HepG2 (cell line): ENCODE data around the gene FJX1. TPM values are rescaled to one million over a fixed set of nuclear protein-coding genes. Genes with fewer than 3 reads are reported as not detected.

Source experiments
- BRF2 ChIP-seq: sonication (generic); formaldehyde crosslinking; IDR thresholded peaks from 2 replicates; pipeline ENCODE4 v1.8.1; 2022; ENCODE audit warnings: mild to moderate bottlenecking, missing genetic modification reagents
- CCAR2 ChIP-seq: fragments of 200-400 bp; formaldehyde crosslinking; optimal IDR thresholded peaks from 2 replicates; pipeline ENCODE3; 2018; ENCODE audit warnings: low read depth, mild to moderate bottlenecking, low read length, moderate library complexity
- FLYWCH1 ChIP-seq: sonication (generic); formaldehyde crosslinking; IDR thresholded peaks from 2 replicates; pipeline ENCODE4 v1.8.1; 2023; ENCODE audit warnings: mild to moderate bottlenecking, missing genetic modification reagents
- PCBP2 ChIP-seq: fragments of 200-400 bp; formaldehyde crosslinking; optimal IDR thresholded peaks from 2 replicates; pipeline ENCODE3; 2018; ENCODE audit warnings: low read length, low read depth; ENCODE audit not compliant: poor library complexity, severe bottlenecking
- PHF20 ChIP-seq: sonication (generic); formaldehyde crosslinking; IDR thresholded peaks from 2 replicates; pipeline ENCODE4 v1.5.0; 2020; ENCODE audit warnings: mild to moderate bottlenecking, missing genetic modification reagents
- PRDM10 ChIP-seq: sonication (generic); formaldehyde crosslinking; IDR thresholded peaks from 2 replicates; pipeline ENCODE4 v1.4.0; 2020; ENCODE audit warnings: low read depth, missing genetic modification reagents
- U2AF2 ChIP-seq: fragments of 200-400 bp; formaldehyde crosslinking; IDR thresholded peaks from 2 replicates; pipeline ENCODE4 v1.6.1; 2017; ENCODE audit warnings: low read depth, mild to moderate bottlenecking, low read length
- ZBTB42 ChIP-seq: sonication (generic); formaldehyde crosslinking; IDR thresholded peaks from 2 replicates; pipeline ENCODE4 v1.5.0; 2020; ENCODE audit warnings: mild to moderate bottlenecking, missing genetic modification reagents
- ZC3H13 ChIP-seq: sonication (generic); formaldehyde crosslinking; IDR thresholded peaks from 2 replicates; pipeline ENCODE4 v1.8.1; 2023; ENCODE audit warnings: mild to moderate bottlenecking, missing genetic modification reagents, moderate library complexity
- ZNF224 ChIP-seq: sonication (generic); formaldehyde crosslinking; IDR thresholded peaks from 2 replicates; pipeline ENCODE4 v1.5.0; 2020; ENCODE audit warnings: mild to moderate bottlenecking, missing genetic modification reagents
- ZNF460 ChIP-seq: sonication (generic); formaldehyde crosslinking; IDR thresholded peaks from 2 replicates; pipeline ENCODE4 v1.5.1; 2020; ENCODE audit warnings: missing genetic modification reagents, mild to moderate bottlenecking, borderline replicate concordance
- polyA plus RNA-seq, 8 experiments: library from polyadenylated mRNA; depleted of rRNA in 3 of 8; stranded (reverse) in 7 of 8; unstranded in 1 of 8; fragments of >200 nt; fragmentation: Illumina TruSeq in 4 of 8; extraction: Trizol in 4 of 8; gene quantifications; 2 replicates each; pipeline versions ENCODE4 v1.2.1 to v1.2.3, GENCODE V29; 2011 to 2016; ENCODE audit warnings: low read depth in 4 of 8, missing spikeins in 1 of 8, mixed read lengths in 1 of 8; ENCODE audit not compliant: insufficient read depth in 1 of 8
- total RNA-seq, 5 experiments: library from RNA; depleted of rRNA; stranded (reverse); fragments of >200 nt; fragmentation: Illumina TruSeq; extraction: Trizol; gene quantifications; 2 replicates each; pipeline ENCODE4 v1.2.3, GENCODE V29; 2016; ENCODE audit warnings: low read depth in 1 of 5
- TF ChIP-seq, protein P1 (sequence below): sonication (generic); formaldehyde crosslinking; IDR thresholded peaks from 2 replicates; pipeline ENCODE4 v1.4.0; 2020; ENCODE audit warnings: mild to moderate bottlenecking, low read depth, missing genetic modification reagents
- TF ChIP-seq, protein P2 (sequence below): sonication (generic); formaldehyde crosslinking; IDR thresholded peaks from 2 replicates; pipeline ENCODE4 v1.8.0; 2022; ENCODE audit warnings: missing genetic modification reagents, mild to moderate bottlenecking, moderate library complexity, borderline replicate concordance
- TF ChIP-seq, protein P3 (sequence below): sonication (generic); formaldehyde crosslinking; IDR thresholded peaks from 2 replicates; pipeline ENCODE4 v1.4.0; 2020; ENCODE audit warnings: missing genetic modification reagents
- TF ChIP-seq, protein P4 (sequence below): sonication (generic); formaldehyde crosslinking; IDR thresholded peaks from 2 replicates; pipeline ENCODE4 v1.8.0; 2022; ENCODE audit warnings: missing genetic modification reagents, low read depth, mild to moderate bottlenecking, borderline replicate concordance

Gene FJX1
- total and polyA plus RNA-seq, 2 of the 13 experiments (the other 11 are each of a cell fraction or from before 2014, with no cell fraction given): 0.40 to 0.82 TPM

DNA sequence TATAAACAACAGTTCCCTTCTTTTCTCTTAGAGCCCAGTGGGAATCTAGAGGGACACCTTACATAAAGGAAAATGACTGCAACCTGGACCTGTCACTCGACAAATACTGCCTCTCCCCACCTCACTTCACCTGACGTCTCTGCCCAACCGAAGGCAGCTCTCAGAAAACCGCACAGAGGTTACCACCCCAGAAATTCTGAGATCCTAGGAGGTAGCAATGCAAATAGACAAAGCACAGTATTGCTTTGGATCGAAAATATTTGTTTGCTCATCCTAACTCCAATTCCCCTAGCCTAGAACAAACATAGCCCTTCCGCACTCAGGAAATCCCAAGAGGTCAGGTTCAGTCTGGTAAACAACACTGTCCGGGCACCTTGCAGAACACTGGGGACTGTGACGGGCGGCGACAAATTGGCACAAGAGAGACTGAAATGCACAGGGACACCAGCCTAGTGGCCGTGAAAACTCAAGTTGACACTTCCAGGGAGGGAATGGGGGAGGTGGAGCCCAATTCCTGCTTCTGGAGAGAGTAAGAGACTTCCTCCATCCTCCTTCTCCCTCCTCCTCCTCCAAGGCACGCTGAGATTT lies 43.9 kb downstream of the FJX1 start (continued):
- TF ChIP-seq PRDM10 (CRISPR knock-in tag) (peak; percentile 33; the same call in 1 of the 2 replicates), FLYWCH1 (CRISPR knock-in tag) (no peak), BRF2 (CRISPR knock-in tag) (no peak), ZBTB42 (CRISPR knock-in tag) (no peak), ZNF460 (CRISPR knock-in tag) (no peak; the same call in 1 of the 2 replicates), CCAR2 (no peak), ZC3H13 (CRISPR knock-in tag) (no peak), PCBP2 (no peak), U2AF2 (no peak), PHF20 (CRISPR knock-in tag) (no peak), ZNF224 (CRISPR knock-in tag) (no peak; the same call in none of the 2 replicates)
- TF ChIP-seq, protein P1, sequence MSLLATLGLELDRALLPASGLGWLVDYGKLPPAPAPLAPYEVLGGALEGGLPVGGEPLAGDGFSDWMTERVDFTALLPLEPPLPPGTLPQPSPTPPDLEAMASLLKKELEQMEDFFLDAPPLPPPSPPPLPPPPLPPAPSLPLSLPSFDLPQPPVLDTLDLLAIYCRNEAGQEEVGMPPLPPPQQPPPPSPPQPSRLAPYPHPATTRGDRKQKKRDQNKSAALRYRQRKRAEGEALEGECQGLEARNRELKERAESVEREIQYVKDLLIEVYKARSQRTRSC (CRISPR knock-in tag): no peak
- TF ChIP-seq, protein P2, sequence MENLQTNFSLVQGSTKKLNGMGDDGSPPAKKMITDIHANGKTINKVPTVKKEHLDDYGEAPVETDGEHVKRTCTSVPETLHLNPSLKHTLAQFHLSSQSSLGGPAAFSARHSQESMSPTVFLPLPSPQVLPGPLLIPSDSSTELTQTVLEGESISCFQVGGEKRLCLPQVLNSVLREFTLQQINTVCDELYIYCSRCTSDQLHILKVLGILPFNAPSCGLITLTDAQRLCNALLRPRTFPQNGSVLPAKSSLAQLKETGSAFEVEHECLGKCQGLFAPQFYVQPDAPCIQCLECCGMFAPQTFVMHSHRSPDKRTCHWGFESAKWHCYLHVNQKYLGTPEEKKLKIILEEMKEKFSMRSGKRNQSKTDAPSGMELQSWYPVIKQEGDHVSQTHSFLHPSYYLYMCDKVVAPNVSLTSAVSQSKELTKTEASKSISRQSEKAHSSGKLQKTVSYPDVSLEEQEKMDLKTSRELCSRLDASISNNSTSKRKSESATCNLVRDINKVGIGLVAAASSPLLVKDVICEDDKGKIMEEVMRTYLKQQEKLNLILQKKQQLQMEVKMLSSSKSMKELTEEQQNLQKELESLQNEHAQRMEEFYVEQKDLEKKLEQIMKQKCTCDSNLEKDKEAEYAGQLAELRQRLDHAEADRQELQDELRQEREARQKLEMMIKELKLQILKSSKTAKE (CRISPR knock-in tag): peak; percentile 96
- TF ChIP-seq, protein P3, sequence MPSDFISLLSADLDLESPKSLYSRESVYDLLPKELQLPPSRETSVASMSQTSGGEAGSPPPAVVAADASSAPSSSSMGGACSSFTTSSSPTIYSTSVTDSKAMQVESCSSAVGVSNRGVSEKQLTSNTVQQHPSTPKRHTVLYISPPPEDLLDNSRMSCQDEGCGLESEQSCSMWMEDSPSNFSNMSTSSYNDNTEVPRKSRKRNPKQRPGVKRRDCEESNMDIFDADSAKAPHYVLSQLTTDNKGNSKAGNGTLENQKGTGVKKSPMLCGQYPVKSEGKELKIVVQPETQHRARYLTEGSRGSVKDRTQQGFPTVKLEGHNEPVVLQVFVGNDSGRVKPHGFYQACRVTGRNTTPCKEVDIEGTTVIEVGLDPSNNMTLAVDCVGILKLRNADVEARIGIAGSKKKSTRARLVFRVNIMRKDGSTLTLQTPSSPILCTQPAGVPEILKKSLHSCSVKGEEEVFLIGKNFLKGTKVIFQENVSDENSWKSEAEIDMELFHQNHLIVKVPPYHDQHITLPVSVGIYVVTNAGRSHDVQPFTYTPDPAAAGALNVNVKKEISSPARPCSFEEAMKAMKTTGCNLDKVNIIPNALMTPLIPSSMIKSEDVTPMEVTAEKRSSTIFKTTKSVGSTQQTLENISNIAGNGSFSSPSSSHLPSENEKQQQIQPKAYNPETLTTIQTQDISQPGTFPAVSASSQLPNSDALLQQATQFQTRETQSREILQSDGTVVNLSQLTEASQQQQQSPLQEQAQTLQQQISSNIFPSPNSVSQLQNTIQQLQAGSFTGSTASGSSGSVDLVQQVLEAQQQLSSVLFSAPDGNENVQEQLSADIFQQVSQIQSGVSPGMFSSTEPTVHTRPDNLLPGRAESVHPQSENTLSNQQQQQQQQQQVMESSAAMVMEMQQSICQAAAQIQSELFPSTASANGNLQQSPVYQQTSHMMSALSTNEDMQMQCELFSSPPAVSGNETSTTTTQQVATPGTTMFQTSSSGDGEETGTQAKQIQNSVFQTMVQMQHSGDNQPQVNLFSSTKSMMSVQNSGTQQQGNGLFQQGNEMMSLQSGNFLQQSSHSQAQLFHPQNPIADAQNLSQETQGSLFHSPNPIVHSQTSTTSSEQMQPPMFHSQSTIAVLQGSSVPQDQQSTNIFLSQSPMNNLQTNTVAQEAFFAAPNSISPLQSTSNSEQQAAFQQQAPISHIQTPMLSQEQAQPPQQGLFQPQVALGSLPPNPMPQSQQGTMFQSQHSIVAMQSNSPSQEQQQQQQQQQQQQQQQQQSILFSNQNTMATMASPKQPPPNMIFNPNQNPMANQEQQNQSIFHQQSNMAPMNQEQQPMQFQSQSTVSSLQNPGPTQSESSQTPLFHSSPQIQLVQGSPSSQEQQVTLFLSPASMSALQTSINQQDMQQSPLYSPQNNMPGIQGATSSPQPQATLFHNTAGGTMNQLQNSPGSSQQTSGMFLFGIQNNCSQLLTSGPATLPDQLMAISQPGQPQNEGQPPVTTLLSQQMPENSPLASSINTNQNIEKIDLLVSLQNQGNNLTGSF (CRISPR knock-in tag): no peak
- TF ChIP-seq, protein P4, sequence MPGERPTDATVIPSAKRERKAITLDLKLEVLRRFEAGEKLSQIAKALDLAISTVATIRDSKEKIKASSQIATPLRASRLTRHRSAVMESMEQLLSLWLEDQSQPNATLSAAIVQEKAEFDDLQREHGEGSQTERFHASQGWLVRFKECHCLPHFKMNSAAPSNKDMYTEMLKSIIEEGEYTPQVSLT (CRISPR knock-in tag): no peak
